Panc1 (cell line): Measurements from ENCODE around the gene SLC27A2.

Experiments
- REST ChIP-seq, 2 experiments: IDR thresholded peaks; 2 replicates each; pipeline ENCODE4 v1.6.1; 2011 to 2012; ENCODE audit warnings: low read depth in 2 of 2, control low read depth in 1 of 2, low read length in 1 of 2, mild to moderate bottlenecking in 1 of 2, moderate library complexity in 1 of 2; ENCODE audit not compliant: insufficient read depth in 1 of 2
- TCF7L2 ChIP-seq: IDR thresholded peaks from 2 replicates; pipeline ENCODE4 v1.6.1; 2011; ENCODE audit warnings: mild to moderate bottlenecking, low read depth, low read length, inconsistent platforms

- no peak for TF ChIP-seq TCF7L2
- no peak for TF ChIP-seq REST (IDR thresholded peaks at IDR 0.05; ENCODE audit: insufficient read depth in 1 of 2, low read depth in 2 of 2, low read length in 1 of 2)
Measured at GRCh38 chr15:50192164-50192563, 10.2 kb downstream of the SLC27A2 start.
